NB4 (cell line): ENCODE measurements around the gene SHFL.

Experiments used
- MYC ChIP-seq: IDR thresholded peaks from 2 replicates; pipeline ENCODE4 v1.6.1; 2011; ENCODE audit warnings: low read depth, low read length
- TF ChIP-seq, protein P1 (sequence below): IDR thresholded peaks from one replicate; pipeline ENCODE4 v1.5.1; 2012; ENCODE audit warnings: low read depth, low read length

- TF ChIP-seq, protein P1, sequence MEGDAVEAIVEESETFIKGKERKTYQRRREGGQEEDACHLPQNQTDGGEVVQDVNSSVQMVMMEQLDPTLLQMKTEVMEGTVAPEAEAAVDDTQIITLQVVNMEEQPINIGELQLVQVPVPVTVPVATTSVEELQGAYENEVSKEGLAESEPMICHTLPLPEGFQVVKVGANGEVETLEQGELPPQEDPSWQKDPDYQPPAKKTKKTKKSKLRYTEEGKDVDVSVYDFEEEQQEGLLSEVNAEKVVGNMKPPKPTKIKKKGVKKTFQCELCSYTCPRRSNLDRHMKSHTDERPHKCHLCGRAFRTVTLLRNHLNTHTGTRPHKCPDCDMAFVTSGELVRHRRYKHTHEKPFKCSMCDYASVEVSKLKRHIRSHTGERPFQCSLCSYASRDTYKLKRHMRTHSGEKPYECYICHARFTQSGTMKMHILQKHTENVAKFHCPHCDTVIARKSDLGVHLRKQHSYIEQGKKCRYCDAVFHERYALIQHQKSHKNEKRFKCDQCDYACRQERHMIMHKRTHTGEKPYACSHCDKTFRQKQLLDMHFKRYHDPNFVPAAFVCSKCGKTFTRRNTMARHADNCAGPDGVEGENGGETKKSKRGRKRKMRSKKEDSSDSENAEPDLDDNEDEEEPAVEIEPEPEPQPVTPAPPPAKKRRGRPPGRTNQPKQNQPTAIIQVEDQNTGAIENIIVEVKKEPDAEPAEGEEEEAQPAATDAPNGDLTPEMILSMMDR, result no peak
- TF ChIP-seq MYC, result no peak
These were observed 53.0 kb downstream of the SHFL start for GRCh38 chr19:10138879-10139795.
